HG02885 (cell line): Measurements from ENCODE around the gene PLPP6.

Experiments used
- ATAC-seq: cut with Tn5 transposase; IDR thresholded peaks from one replicate; pipeline ENCODE4 v1.9.1; 2021; ENCODE audit warnings: mild to moderate bottlenecking; ENCODE audit not compliant: unreplicated experiment, poor library complexity

The PLPP6 gene

DNA sequence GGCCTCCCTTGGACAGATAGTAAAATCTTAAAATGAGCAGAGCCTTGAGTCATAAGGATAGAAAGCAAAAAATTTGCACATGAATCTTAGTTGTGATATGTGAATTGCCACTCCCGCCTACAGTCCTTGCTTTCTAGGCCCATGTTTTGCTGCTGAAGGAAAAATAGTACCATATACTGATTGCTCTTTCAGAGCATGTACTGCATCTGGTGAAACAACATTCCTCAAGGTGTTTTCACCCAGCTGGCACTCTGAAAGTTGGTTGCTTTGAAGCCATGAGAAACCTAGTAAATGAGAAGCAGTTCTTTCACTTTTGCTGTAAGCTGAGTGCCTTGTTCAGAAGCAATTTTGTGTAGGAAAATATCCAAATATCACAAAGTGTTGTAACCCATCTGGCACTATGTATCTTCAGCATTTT, 27.6 kb downstream of the PLPP6 start:
- ATAC-seq = peak; percentile 74

GRCh38 chr9:4690144-4690543, 28.1 kb downstream of the PLPP6 start:
- peak; percentile 49 for ATAC-seq

- ATAC-seq = no peak
Observed at GRCh38 chr9:4691795-4692194, 29.7 kb downstream of the PLPP6 start.

DNA sequence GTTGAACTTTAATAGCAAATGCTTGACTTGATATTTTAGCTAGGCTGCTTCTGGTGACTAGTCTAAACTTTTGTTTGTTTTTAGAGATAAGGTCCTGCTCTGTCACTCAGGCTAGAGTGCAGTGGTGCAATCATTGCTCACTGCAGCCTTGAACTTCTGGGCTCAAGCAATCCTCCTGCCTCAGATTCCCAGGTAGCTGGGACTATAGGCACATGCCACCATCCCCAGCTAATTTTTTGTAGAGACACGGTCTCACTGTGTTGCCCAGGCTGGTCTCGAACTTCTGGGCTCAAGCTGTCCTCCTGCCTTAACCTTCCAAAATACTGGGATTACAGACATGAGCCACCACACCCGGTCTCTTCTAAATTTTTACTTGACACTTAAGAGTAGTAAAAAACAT, 38.0 kb downstream of the PLPP6 start:
- no peak for ATAC-seq

- ATAC-seq = no peak
Observed at GRCh38 chr9:4700932-4701331, 38.8 kb downstream of the PLPP6 start.

GRCh38 chr9:4701526-4701925, 39.4 kb downstream of the PLPP6 start:
- no peak for ATAC-seq

DNA sequence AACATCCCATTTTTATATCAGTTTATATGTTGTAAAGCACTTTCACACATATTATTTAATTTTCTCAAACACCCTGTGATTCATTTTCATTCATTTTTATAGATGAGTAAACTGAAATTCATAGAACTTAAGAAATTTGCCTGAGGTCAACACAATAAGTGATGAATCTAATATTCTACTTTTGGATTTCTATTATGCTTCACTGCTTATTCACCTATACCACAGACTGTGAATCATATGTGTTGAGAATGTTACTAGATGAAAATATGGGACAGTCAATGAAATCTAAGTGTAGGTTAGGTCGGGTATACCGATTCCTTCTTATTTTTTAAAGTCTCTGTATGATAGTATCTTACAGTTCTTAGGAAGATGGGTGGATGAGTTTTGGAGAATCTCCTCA, 42.0 kb downstream of the PLPP6 start:
- ATAC-seq = no peak

DNA sequence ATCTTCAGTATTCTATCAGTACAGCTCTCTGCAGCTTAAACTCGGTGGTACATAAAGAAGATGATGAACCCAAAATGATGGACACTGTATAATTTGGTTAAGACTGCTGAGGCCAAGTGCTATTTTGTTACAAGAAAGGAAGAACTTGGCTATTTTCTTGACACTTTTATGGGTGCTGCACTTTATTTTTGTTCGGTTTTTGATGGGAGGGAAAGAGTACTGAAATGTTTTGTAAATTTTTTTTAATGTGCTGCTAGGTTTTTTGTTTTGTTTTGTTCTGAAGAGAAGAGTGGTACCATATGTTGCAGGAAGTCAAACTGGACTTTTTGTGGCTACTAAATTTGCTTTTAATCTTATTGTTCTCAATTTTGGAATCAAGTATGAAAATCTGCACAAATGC, 43.9 kb downstream of the PLPP6 start:
- no peak for ATAC-seq

DNA sequence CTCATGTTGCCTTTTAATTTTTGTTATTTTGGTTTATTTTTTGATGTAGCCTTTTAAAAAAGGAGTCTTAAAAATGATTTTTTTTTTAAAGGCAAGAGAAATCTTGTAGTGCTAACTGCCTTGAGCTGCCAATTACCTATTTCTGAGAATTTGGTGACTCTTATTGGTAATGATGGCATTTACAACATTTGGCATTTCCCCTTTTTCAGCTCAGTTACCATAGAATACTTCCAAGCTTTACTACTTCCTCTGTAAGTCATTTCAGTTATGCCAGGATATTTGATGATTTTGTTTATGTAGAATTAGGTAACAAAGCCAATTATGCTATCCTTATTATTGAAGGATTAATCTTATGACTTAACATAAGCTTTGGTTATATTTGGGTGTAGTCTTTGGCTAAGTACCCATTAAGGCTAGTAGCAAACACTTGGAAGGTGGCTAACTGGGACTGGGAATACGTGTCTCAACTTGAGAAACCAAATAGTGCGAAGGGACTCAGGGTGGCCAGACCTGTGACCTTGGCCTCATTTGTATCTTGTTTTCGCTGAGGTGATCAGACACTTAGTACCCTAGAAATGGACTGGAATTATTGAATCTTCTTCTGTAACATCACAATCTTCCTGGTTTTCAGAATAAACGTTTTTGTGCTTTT, 45.0 kb downstream of the PLPP6 start:
- no peak for ATAC-seq

DNA sequence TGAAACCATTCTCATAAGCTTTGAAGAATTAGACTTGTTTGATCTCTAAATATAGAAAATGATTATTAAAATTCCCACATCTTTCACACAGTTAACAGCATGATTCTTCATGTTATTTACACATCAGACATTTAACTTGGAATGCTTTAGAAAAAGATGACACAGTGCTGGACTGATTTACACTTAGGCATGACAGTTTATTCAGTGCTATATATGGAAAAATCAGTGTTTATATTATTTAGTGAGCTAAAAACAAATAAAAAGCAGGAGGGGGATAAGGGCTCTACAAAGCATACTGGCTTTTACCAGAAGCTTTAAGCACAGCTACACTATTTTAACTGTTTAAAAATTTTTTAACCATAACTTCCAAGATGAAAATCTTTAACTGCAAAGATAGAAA, 47.3 kb downstream of the PLPP6 start:
- no peak for ATAC-seq

DNA sequence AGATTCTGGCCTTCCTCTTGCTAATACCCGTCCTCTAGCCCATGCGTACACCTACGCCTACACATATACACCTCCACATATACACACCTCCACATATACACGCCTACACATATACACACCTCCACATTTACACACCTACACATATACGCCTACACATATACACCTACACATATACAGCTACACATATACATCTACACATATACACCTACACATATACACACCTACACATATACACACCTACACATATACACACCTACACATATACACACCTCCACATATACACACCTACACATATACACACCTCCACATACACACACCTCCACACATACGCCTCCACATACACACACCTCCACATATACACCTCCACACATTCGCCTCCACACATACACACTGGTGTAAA, 51.8 kb downstream of the PLPP6 start:
- ATAC-seq = no peak

- ATAC-seq = no peak
Observed at GRCh38 chr9:4714266-4715016, 52.3 kb downstream of the PLPP6 start.
